Measurements from ENCODE around the gene BUD31. TPM values are rescaled to one million over a fixed set of nuclear protein-coding genes. Genes with fewer than 3 reads are reported as not detected.
"Not testable (repeated sequence)": the region's sequence is repeated elsewhere in the genome, so short reads cannot be mapped to it uniquely, and the experiment has no call there.

The BUD31 gene
- total RNA-seq, 1 experiment from 2014 or later, result 74.9 TPM

DNA sequence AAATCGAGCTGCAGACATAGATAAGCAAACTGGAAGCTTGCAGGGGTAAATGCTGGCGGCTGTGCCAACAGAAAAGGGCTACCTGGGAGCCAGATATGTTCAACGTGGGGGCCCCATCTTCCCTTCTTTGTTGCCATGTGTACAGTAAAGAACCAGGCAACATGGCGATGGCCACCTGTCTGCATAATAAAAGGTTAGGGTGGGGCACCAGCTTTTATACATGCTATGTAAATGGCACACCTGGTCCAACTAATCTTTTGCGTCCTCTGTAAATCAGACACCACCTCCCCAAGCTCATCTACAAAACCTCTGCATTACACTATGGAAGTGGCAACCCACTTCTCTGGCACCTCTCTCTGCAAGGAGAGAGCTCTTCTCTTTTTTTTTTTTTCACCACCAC, 13.9 kb downstream of the BUD31 start:
- Histone ChIP-seq H3K27me3 (ENCODE audit: control insufficient read depth, insufficient read depth, low read length) (no peaks in the 10 kb centered on the region), H3K36me3 (replicated peaks; ENCODE audit: control insufficient read depth, insufficient read depth, low read length) (peaks cover 49% of the 10 kb centered on the region), H3K4me3 (ENCODE audit: insufficient read depth, low read depth, low read length) (no peak overlapping the region)
- no peak for DNase-seq

DNA sequence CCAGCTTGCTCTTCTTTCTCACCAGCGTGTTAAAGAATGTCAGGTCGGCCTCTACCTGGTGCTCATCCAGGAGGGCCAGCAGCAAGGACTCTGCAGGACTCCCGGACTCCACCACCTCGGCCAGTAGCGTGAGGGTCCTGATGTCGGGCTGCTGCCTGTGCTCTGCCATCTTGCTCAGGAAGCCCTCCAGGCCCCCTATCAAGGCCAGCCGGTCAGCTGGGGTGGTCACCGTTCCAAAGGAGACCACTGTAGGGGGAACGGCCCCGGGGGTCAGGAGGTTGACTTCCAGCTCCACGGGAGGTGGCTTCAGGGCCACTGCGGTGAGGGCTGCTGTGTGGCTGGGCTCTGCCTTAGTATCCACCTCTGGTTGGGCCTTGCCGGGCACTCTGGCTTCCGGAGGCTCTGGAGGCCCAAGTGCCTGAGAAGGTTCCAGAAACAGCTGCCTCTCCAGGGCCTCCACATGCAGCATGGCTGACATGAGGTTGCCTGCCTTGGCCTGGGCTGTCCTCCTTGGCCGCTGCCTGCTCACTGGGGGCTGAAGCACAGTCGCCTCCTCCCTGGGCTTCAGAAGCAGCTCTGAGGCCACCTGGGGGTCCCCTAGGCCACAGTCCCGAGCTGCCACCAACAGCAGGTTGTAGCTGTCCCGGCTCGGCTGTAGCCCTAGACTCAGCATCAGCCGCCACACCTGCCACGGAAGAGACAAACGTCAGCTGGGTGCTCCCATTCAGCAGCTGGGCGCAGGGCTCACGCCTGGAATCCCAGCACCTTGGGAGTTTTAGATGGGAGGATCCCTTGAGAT, 16.4 kb downstream of the BUD31 start:
- DNase-seq, result peak; percentile 31
- peaks cover 45% of the 10 kb centered on the region for H3K36me3 ChIP-seq (replicated peaks; ENCODE audit: control insufficient read depth, insufficient read depth, low read length)
- H3K4me3 ChIP-seq (ENCODE audit: insufficient read depth, low read depth, low read length), result no peak overlapping the region
- H3K27me3 ChIP-seq (ENCODE audit: control insufficient read depth, insufficient read depth, low read length), result no peaks in the 10 kb centered on the region

DNA sequence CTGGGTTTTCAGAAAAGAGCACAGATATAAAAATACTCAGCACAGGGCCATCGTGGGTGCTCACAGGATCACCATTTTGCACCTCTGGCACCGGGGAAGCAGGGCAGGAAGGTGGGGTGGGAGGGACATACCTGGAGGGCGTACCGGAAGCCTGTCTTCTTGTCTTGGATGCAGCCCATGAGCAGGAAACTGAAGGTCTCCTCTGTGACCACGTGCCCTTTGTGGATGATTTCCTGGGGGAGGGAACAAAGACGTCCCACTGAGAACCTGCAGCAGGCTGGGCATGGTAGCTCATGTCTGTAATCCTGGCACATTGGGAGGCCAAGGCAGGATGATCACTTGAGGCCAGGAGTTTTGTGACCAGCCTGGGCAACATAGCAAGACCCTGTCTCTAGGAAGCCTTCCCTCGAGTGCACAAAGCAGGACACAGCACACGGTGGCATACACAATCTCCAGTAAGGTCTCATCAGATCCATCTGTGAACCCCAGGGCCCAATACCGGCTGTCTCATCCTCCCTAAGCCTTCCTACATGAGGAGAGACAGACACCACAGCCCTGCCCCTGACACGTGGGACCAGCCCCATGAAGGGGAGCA, 20.3 kb downstream of the BUD31 start:
- Histone ChIP-seq H3K36me3 (replicated peaks; ENCODE audit: control insufficient read depth, insufficient read depth, low read length) (peaks cover 44% of the 10 kb centered on the region), H3K4me3 (ENCODE audit: insufficient read depth, low read depth, low read length) (no peak overlapping the region), H3K27me3 (ENCODE audit: control insufficient read depth, insufficient read depth, low read length) (no peaks in the 10 kb centered on the region)
- no peak for DNase-seq

DNA sequence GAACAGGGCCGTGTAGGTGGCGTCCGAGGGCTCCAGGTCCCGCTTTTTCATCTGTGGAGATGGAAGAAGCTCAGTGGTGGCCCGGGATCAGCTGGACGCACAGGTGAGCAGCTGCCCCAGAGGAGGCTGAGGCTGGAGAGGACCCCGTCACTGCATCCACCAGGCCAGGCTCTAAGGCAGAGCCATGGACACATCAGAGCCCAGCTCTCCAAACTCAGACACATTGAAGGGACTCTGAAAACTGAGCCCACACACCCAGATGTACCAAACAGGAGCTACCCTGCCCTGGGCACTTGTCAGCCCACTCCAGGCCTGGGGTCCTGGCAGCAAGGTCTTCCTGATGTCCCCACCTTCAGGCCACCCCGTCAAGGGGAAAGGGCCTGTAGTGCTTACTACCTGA, 21.0 kb downstream of the BUD31 start:
- peaks cover 41% of the 10 kb centered on the region for H3K36me3 ChIP-seq (replicated peaks; ENCODE audit: control insufficient read depth, insufficient read depth, low read length)
- no peaks in the 10 kb centered on the region for H3K27me3 ChIP-seq (ENCODE audit: control insufficient read depth, insufficient read depth, low read length)

DNA sequence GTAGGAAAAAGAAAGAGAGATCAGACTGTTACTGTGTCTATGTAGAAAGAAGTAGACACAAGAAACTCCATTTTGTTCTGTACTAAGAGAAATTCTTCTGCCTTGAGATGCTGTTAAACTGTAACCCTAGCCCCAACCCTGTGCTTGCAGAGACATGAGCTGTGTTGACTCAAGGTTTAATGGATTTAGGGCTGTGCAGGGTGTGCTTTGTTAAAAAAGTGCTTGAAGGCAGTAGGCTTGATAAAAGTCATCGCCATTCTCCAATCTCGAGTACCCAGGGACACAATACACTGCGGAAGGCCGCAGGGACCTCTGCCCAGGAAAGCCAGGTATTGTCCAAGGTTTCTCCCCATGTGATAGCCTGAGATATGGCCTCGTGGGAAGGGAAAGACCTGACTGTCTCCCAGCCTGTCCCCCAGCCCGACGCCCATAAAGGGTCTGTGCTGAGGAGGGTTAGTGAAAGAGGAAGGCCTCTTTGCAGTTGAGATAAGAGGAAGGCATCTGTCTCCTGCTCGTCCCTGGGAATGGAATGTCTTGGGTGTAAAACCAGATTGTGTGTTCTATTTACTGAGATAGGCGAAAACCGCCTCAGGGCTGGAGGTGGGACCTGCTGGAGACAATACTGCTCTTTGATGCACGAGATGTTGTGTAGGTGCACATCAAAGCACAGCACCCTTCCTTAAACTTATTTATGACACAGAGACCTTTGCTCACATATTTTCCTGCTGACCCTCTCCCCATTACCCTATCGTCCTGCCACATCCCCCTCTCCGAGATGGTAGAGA, 23.2 kb downstream of the BUD31 start:
- H3K27me3 ChIP-seq (ENCODE audit: control insufficient read depth, insufficient read depth, low read length); DNase-seq; H3K4me3 ChIP-seq (ENCODE audit: insufficient read depth, low read depth, low read length): not testable (repeated sequence)
- H3K36me3 ChIP-seq (replicated peaks; ENCODE audit: control insufficient read depth, insufficient read depth, low read length), result peaks cover 34% of the 10 kb centered on the region

More for the DNA sequence above, 21.0 kb downstream of the BUD31 start:
- no peak overlapping the region for H3K4me3 ChIP-seq (ENCODE audit: insufficient read depth, low read depth, low read length)
- DNase-seq, result no peak

DNA sequence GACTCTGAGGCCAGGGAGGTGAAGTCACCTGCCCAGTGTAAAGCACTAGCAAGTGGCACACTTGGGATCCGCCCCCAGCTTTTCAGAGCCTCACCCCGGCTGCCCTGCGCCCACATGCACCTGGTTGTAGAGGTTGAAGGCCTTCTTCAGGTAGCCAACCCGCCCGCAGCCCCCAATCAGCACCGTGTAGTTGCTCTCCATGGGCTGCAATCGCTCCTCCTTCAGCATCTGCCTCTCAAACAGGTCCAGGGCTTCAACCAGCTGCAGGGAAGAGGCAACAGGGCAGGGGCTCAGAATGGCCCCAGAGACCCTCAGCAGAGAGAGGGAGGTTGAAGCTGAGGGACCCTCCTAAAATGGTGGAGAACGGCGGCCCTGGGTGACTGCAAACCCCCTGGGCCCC, 24.4 kb downstream of the BUD31 start:
- no peak for DNase-seq
- H3K27me3 ChIP-seq (ENCODE audit: control insufficient read depth, insufficient read depth, low read length), result no peaks in the 10 kb centered on the region
- H3K4me3 ChIP-seq (ENCODE audit: insufficient read depth, low read depth, low read length), result no peak overlapping the region
- peaks cover 34% of the 10 kb centered on the region for H3K36me3 ChIP-seq (replicated peaks; ENCODE audit: control insufficient read depth, insufficient read depth, low read length)

DNA sequence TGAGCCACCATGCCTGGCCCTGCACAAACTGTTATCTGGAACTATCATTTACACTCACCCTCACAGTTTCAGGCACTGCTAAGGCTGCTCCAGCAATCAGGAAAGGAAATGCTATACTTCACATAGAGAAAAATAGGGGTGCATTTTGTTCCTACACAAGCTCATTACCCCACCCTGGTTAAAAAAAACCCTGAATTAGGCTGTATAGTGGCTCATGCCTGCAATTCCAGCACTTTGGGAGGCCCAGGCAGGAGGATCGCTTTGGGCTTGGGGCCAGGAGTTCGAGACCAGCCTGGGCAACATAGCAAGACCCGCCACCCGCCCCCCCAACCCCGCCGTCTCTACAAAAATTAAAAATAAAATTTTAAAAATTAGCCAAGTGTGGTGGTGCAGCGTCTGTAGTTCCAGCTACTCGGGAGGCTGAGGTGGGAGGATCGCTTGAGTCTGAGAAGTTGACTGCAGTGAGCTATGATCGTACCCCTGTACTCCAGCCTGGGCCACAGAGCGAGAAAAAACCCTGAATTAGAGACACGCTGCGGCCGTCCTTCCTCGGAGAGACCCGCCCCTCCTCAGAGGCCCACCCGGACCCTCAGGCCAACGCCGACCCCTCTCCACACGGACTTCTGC, 29.3 kb downstream of the BUD31 start:
- H3K27me3 ChIP-seq (ENCODE audit: control insufficient read depth, insufficient read depth, low read length), result no peaks in the 10 kb centered on the region
- no peak for DNase-seq
- H3K36me3 ChIP-seq (replicated peaks; ENCODE audit: control insufficient read depth, insufficient read depth, low read length), result peaks cover 21% of the 10 kb centered on the region
- H3K4me3 ChIP-seq (ENCODE audit: insufficient read depth, low read depth, low read length), result peak overlapping the region; percentile 100

DNA sequence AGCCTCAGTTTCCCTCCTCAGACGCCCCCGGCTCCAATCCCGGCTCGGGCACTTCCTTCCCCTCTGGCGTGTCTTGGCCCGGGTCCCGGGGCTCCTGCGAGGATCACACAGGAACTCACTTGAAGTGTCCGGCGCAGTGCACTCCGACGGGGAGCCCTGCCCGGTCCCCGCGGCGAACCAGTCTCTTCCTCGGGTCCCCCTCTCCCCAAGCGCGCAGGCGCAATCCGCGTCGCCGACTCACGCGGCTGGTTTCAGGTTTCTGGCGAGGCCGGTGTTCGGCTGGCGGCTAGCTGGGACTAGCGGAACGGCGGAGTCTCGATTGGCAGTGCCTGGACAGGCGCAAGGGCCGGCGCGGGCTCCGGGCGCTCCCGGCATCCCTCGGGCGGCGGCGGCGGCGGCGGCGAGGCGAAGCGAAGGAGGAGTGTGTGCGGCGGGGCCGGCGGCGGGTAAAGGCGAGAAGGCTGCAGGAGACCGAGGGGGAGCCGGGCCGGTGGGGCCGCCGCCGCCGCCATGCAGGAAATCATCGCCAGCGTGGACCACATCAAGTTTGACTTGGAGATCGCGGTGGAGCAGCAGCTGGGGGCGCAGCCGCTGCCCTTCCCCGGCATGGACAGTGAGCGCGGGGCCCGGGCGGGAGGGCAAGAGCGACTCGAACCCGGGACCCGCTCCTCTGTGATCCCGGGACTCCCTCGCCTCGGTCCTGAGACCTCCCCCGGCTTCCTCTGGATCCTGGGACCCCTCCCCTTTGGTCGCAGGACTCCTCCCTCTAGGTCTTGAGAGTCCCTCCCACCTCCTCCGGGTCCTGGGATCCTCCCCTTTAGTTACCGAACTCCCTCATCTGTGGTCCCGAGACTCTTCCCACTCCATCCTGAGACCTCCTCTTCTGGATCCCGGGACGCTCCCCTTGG, 30.1 kb downstream of the BUD31 start, which contains the start of the genes CPSF4 and PTCD1:
TSS of gene CPSF4 (plus strand) at position 371 of the 908 bp plus-strand sequence. CDS start at position 511, 140 bp downstream.
TSS of gene PTCD1 (minus strand) at position 226 of the 908 bp plus-strand sequence. CDS start 3,556 bp downstream, outside the sequence.
- DNase-seq, result peak; percentile 100
- H3K4me3 ChIP-seq (ENCODE audit: insufficient read depth, low read depth, low read length), result peak within 1 kb of the TSS; percentile 100
- H3K27me3 ChIP-seq (ENCODE audit: control insufficient read depth, insufficient read depth, low read length), result no peaks in the 10 kb centered on the region
- H3K36me3 ChIP-seq (replicated peaks; ENCODE audit: control insufficient read depth, insufficient read depth, low read length), result peaks cover 24% of the 10 kb centered on the region

DNA sequence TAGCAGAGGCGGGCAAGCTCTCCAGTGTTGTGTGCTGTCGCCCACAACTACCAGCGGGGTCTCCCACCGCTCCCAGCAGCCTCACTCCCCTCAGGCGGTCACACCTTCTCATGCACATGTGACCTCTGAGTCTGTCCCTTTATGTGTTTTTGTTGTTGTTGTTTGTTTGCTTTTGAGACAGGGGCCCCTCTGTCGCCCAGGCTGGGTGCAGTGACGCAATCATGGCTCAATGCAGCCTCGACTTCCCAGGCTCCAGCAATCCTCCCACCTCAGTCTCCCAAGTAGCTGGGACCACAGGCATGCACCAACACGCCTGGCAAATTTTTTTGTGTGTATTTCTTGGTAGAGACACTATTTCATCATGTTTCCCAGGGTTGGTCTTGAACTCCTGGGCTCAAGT, 31.4 kb downstream of the BUD31 start:
- no peaks in the 10 kb centered on the region for H3K27me3 ChIP-seq (ENCODE audit: control insufficient read depth, insufficient read depth, low read length)
- no peak for DNase-seq
- no peak overlapping the region for H3K4me3 ChIP-seq (ENCODE audit: insufficient read depth, low read depth, low read length)
- peaks cover 27% of the 10 kb centered on the region for H3K36me3 ChIP-seq (replicated peaks; ENCODE audit: control insufficient read depth, insufficient read depth, low read length)

DNA sequence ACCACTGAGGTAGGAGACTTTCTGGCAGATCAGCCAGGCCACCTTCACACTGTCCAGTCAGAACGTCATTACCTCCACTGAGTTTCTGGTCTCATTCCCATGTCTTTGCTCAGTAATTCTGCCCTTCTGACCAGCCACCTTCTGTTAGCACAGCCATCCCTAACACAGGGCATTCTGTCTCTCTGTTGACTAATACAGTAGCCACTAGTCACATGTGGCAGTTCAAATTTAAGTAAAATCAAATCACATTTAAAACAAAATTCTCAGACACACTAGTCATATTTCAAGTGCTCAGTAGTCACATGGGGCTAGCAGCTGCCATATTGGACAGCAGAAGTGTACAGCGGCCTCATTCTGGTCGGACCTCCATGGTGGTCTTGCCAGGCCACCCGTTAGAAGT, 37.3 kb downstream of the BUD31 start:
- Histone ChIP-seq H3K27me3 (ENCODE audit: control insufficient read depth, insufficient read depth, low read length) (no peaks in the 10 kb centered on the region), H3K4me3 (ENCODE audit: insufficient read depth, low read depth, low read length) (no peak overlapping the region), H3K36me3 (replicated peaks; ENCODE audit: control insufficient read depth, insufficient read depth, low read length) (peaks cover 64% of the 10 kb centered on the region)
- no peak for DNase-seq

DNA sequence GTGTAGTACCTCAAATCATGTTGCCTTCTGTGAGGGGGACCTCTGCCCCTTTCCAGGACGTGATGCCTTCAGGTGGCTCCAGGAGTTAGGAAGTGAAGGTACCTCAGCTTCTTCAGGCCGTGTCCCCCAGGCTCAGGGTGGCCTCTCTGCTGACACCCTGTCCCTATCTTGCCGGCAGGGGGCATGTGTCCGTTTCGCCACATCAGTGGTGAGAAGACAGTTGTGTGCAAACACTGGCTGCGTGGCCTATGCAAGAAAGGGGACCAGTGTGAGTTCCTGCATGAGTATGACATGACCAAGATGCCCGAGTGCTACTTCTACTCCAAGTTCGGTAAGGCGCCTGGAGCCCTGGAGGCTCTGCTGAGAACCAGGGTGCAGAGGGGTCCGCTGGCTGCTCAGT, 39.2 kb downstream of the BUD31 start:
- H3K4me3 ChIP-seq (ENCODE audit: insufficient read depth, low read depth, low read length), result no peak overlapping the region
- no peaks in the 10 kb centered on the region for H3K27me3 ChIP-seq (ENCODE audit: control insufficient read depth, insufficient read depth, low read length)
- no peak for DNase-seq
- H3K36me3 ChIP-seq (replicated peaks; ENCODE audit: control insufficient read depth, insufficient read depth, low read length), result peaks cover 63% of the 10 kb centered on the region

DNA sequence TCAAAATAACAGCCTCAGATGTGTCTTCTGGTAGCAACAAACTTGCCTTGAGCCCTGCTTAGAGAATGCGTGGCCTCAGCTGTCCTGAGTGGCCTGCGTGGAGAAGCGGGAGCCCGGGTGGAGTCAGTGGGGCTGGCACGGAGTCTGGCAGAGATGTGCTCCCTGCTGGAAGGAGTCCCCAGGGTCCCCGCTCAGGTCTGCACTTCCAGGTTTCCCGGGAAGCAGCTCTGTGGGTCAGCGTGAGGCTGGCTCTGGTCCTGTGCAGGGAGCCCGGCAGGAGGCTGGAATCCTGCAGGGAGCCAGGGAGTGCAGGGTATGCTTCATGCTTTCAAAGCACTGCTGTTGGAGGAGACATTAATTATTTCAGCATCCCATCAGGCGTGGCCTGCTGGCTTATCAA, 40.1 kb downstream of the BUD31 start:
- peak; percentile 25 for DNase-seq
- peaks cover 64% of the 10 kb centered on the region for H3K36me3 ChIP-seq (replicated peaks; ENCODE audit: control insufficient read depth, insufficient read depth, low read length)
- no peak overlapping the region for H3K4me3 ChIP-seq (ENCODE audit: insufficient read depth, low read depth, low read length)
- no peaks in the 10 kb centered on the region for H3K27me3 ChIP-seq (ENCODE audit: control insufficient read depth, insufficient read depth, low read length)

DNA sequence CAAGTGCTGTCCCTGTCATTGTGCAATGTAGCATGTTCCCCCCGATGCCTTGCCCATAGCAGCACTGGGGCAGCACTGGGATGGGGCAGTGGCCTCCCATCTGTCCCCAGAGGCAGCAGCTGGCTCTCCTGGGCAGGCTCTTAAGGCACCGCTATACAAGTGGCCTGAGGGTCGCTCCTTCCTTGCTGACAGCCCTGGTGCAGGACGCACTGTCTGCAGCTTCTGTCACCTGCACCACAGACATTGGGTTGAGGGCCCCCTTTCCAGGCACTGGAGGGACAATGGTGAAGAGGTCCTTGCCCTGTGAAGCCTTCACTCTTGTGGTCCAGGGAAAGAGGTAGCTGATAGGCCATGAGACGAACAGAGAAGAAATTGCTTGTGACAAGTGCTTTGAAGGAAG, 40.6 kb downstream of the BUD31 start:
- peak; percentile 21 for DNase-seq
- Histone ChIP-seq H3K36me3 (replicated peaks; ENCODE audit: control insufficient read depth, insufficient read depth, low read length) (peaks cover 66% of the 10 kb centered on the region), H3K27me3 (ENCODE audit: control insufficient read depth, insufficient read depth, low read length) (no peaks in the 10 kb centered on the region), H3K4me3 (ENCODE audit: insufficient read depth, low read depth, low read length) (no peak overlapping the region)
